GM12874 (cell line): ENCODE data around the gene GRIPAP1.

Experiments used
- CTCF ChIP-seq: IDR thresholded peaks from 2 replicates; pipeline ENCODE4 v1.5.1; 2011; ENCODE audit warnings: low read depth, mild to moderate bottlenecking, control low read depth, low read length, moderate library complexity; ENCODE audit not compliant: insufficient read depth

The GRIPAP1 gene

GRCh38 chrX:48957477-48957826, 44.6 kb downstream of the GRIPAP1 start, which contains the start of gene OTUD5:
OTUD5 (minus strand) TSS chrX:48957607; CDS start chrX:48957570, 37 bp downstream.
- TF ChIP-seq CTCF = no peak

DNA sequence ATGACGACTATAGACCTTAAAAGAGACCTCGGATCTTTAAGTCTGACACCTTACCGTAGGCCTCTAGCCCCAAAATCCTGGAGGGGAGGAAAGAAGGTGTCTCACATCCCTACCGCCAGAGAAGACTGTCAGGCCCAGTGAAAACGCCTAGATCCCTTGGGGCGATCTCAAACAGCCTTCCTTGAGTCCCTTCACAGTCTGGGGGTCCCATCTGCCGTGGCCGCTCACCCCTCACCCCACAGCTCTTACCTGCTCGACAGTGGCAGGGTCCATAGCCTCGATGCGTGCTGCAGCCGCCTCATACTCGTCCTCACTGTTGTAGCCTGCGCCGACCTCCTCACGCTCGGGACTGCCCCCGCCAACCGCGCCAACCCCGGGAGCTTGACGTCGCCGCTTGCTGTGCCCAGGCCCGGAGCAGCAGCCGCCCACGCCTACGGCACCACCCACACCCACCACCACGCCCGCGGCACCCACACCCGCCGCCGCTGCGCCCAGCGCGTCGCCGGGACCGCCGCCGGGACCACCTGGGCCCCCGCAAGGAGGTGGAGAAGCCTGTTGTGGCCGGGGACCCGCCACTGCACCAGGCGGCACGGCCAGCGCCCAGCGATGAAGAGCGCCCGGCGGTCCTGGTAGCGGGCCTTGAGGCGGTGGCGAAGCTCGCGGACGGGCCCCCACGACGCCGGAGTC, 45.2 kb downstream of the GRIPAP1 start:
- TF ChIP-seq CTCF = no peak

DNA sequence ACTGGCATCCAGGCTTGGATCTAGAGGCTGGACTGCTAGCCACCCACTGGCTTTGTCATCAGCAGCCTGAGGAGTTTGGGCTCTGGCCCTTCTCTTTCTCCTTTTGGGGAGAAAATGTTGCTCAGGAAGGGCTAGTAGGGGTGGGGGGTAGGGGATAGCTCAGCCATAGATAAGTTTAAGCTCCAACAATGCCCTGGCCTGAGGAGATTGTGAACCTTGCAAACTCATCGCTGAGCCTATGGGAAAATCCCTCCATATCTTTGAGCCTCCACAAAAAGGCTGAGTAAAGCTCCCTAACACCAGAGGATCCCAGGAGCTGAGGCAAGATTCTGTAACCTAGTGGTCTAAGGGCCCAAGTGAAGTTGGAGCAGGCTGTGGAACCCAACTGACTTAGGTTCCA, 53.5 kb downstream of the GRIPAP1 start:
- TF ChIP-seq CTCF = no peak

- TF ChIP-seq CTCF = peak; percentile 64
These were observed 56.3 kb downstream of the GRIPAP1 start for GRCh38 chrX:48945517-48946348.

- TF ChIP-seq CTCF = no peak
These were observed 59.2 kb downstream of the GRIPAP1 start for GRCh38 chrX:48942895-48943294.

DNA sequence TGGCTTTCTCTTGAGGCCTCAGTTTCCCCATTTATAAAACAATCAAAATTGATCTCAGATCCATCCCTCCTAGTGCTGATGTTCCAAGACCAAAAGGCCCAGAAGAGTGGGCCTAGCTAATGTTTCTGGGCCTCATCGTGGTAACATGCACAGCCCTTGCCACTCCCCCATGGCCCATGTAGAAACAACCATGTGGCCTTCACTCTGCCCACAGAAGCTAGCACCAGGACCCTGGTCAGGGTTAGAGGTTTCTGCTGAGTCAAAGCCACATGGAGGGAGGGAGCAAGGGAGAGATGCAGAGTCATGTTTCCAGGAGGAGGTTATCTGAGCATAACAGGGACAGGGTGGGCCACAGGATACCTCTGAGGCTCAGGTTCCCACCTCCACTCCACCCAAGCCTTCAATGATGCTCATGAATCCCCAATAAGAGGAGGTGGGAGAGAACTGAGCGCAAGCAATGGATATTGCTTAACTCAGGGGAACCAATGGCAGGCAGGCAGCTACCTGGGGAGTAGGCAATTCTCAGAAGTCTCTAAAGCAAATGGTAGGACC, 61.6 kb downstream of the GRIPAP1 start:
- TF ChIP-seq CTCF = no peak

- TF ChIP-seq CTCF = no peak
These were observed 62.4 kb downstream of the GRIPAP1 start for GRCh38 chrX:48939524-48940228.
